ENCODE data around the gene SMAP1.

Gene SMAP1

DNA sequence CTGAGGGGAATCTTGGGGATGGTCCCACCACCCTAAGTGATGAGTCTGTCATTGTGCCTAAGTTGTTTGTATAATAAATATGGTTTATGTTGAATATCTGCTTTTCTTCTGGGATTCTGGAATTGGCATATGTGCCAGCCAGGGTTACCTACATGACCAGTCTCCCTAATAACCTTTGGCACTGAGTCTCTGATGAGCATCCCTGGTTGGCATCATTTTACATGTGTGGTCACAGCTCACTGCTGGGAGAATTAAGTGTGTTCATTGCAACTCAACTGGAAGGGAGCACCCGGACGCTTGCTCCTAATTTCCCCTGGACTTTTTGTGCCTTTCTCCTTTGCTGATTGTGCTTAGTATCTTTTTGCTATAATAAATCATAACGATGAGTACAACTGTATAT, 8.1 kb downstream of the SMAP1 start:
- TF ChIP-seq TAF1 (IDR thresholded peaks at IDR 0.05; ENCODE audit: borderline replicate concordance, insufficient read depth, low read length) (no peak), POLR2AphosphoS5 (IDR thresholded peaks at IDR 0.05; ENCODE audit: low read depth, low read length) (no peak), SIN3A (IDR thresholded peaks at IDR 0.05; ENCODE audit: borderline replicate concordance, insufficient read depth, low read length) (no peak), FOXP2 (optimal IDR thresholded peaks at IDR 0.05; ENCODE audit: borderline replicate concordance, extremely low read depth, extremely low read length, insufficient read depth) (no peak)
- TF ChIP-seq, protein P1, sequence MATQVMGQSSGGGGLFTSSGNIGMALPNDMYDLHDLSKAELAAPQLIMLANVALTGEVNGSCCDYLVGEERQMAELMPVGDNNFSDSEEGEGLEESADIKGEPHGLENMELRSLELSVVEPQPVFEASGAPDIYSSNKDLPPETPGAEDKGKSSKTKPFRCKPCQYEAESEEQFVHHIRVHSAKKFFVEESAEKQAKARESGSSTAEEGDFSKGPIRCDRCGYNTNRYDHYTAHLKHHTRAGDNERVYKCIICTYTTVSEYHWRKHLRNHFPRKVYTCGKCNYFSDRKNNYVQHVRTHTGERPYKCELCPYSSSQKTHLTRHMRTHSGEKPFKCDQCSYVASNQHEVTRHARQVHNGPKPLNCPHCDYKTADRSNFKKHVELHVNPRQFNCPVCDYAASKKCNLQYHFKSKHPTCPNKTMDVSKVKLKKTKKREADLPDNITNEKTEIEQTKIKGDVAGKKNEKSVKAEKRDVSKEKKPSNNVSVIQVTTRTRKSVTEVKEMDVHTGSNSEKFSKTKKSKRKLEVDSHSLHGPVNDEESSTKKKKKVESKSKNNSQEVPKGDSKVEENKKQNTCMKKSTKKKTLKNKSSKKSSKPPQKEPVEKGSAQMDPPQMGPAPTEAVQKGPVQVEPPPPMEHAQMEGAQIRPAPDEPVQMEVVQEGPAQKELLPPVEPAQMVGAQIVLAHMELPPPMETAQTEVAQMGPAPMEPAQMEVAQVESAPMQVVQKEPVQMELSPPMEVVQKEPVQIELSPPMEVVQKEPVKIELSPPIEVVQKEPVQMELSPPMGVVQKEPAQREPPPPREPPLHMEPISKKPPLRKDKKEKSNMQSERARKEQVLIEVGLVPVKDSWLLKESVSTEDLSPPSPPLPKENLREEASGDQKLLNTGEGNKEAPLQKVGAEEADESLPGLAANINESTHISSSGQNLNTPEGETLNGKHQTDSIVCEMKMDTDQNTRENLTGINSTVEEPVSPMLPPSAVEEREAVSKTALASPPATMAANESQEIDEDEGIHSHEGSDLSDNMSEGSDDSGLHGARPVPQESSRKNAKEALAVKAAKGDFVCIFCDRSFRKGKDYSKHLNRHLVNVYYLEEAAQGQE (IDR thresholded peaks at IDR 0.05; ENCODE audit: insufficient read depth in 1 of 2, low read depth in 2 of 2, low read length in 2 of 2), result no peak

DNA sequence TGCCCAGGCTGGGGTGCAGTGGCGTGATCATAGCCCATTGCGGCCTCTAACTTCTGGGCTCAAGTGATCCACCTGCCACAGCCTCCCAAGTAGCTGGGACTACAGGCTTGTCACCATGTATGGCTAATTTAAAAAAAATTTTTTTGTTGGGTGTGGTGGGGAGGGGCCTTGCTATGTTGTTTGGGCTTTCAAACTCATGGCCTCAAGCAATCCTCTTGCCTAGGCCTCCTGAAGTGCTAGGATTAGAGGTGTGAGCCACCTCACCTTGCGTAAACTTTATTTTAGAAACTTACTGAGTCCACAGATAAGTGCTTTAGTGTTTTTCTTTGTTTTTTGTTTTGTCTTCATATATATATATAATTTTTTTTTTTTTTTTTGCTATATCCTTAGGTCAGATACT, 9.1 kb downstream of the SMAP1 start:
- no peak for TF ChIP-seq SIN3A (IDR thresholded peaks at IDR 0.05; ENCODE audit: borderline replicate concordance, insufficient read depth, low read length)

DNA sequence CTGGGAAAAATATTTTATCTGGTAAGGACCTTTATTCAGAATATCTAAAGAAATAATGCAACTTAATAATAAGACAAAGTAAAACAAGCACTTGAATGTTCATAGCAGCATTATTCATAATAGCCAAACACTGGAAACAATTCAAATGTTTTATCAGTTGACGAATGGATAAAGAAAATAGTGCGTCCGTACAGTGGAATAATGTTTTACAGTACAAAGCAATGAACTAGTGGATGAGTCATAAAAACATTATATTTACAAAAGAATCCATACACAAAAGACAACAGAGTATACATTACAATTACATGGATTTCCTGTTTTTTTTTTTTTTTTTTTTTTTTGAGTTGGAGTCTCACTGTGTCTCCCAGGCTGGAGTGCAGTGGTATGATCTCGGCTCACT, 12.7 kb downstream of the SMAP1 start:
- TF ChIP-seq, protein P1 (IDR thresholded peaks at IDR 0.05; ENCODE audit: insufficient read depth in 1 of 2, low read depth in 2 of 2, low read length in 2 of 2), result no peak
- TF ChIP-seq SIN3A (IDR thresholded peaks at IDR 0.05; ENCODE audit: borderline replicate concordance, insufficient read depth, low read length) (no peak), POLR2AphosphoS5 (IDR thresholded peaks at IDR 0.05; ENCODE audit: low read depth, low read length) (no peak), FOXP2 (optimal IDR thresholded peaks at IDR 0.05; ENCODE audit: borderline replicate concordance, extremely low read depth, extremely low read length, insufficient read depth) (no peak), TAF1 (IDR thresholded peaks at IDR 0.05; ENCODE audit: borderline replicate concordance, insufficient read depth, low read length) (no peak)

DNA sequence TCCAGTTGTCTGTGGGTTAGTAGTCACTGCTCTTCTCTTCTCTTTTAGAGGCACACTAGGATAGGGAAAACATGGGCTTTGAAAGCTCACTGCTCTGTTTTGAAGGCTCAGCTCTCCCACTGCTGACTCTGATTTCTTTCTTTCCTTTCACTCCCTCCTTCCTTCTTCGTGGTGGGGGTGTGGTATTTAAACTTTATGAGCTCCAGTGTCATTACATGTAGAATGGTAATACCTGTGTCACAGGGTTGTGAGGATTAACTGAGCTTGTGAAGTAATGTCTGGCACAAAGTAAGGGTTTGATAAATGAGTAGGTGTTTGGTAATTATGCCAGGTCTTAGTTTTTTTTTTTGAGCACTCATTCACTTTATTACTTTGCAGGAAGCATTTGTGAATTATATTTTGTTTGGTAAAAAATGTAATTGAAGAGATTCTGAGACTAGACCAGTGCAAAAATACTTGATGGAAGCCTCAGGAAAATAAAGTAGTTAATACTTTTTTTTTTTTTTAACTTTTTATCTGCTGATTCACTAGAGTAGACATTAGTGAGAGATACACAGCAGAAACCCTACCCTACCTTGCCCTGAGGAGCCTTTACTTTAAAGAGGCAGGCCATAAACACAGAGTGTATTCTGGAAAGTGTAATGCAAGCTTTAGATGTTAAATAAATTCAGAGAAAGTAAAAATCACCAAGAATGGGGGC, 17.3 kb downstream of the SMAP1 start:
- TF ChIP-seq POLR2AphosphoS5 (IDR thresholded peaks at IDR 0.05; ENCODE audit: low read depth, low read length) (no peak), SIN3A (IDR thresholded peaks at IDR 0.05; ENCODE audit: borderline replicate concordance, insufficient read depth, low read length) (no peak), TAF1 (IDR thresholded peaks at IDR 0.05; ENCODE audit: borderline replicate concordance, insufficient read depth, low read length) (no peak)
- TF ChIP-seq, protein P1 (IDR thresholded peaks at IDR 0.05; ENCODE audit: insufficient read depth in 1 of 2, low read depth in 2 of 2, low read length in 2 of 2), result no peak

DNA sequence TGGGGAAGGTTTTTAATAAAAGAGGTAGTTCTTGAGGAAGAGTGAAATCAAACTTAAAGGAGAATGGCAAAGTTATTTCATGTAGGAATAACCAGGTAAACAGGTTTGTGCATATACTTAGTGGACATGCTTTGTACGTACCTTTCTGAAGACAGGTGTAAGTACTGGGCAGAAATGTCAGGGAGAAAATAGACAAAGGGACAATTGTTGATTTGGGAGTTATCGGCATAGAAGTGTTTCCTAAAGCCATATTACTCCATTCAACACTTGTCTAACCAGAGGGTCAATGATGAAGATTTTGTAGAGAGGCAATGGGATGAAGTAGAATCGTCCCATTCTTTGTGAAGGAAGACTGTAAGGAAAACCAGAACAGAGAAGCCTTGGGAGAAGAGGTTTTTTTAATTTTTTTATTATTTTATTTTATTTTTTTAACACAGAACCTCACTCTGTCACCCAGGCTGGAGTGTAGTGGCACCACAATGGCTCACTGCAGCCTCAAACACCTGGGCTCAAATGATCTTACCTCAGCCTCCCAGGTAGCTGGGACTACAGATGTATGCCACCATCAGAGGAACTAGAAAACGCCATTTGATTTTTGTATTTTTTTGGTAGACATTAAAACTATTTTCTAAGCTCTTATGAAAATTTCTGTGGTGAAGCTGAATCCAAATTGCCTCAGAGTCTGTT, 18.0 kb downstream of the SMAP1 start:
- no peak for TF ChIP-seq TAF1 (IDR thresholded peaks at IDR 0.05; ENCODE audit: borderline replicate concordance, insufficient read depth, low read length)
- no peak for TF ChIP-seq FOXP2 (optimal IDR thresholded peaks at IDR 0.05; ENCODE audit: borderline replicate concordance, extremely low read depth, extremely low read length, insufficient read depth)
- no peak for TF ChIP-seq SIN3A (IDR thresholded peaks at IDR 0.05; ENCODE audit: borderline replicate concordance, insufficient read depth, low read length)
- TF ChIP-seq, protein P1 (IDR thresholded peaks at IDR 0.05; ENCODE audit: insufficient read depth in 1 of 2, low read depth in 2 of 2, low read length in 2 of 2), result no peak
- TF ChIP-seq POLR2AphosphoS5 (IDR thresholded peaks at IDR 0.05; ENCODE audit: low read depth, low read length), result no peak

Measured in PFSK-1 (cell line).